Adrenal gland (tissue), 5 donors: ENCODE results near the gene BTBD16.

Experiments used
- CTCF ChIP-seq, 6 experiments: fragments of 450-650 bp in 4 of 6; fragments of 200-600 bp in 2 of 6; sonication (generic) in 1 of 6; IDR thresholded peaks; 1 replicate in 5 of 6; 2 replicates in 1 of 6; pipeline versions ENCODE4 v1.5.1 to v1.8.0; 2016 to 2021; ENCODE audit warnings: antibody characterized with exemption in 6 of 6, mild to moderate bottlenecking in 2 of 6, moderate library complexity in 1 of 6
- POLR2A ChIP-seq, 2 donors: fragments of 450-650 bp; IDR thresholded peaks; one replicate each; pipeline ENCODE4 v1.6.1; 2017; ENCODE audit warnings: antibody characterized with exemption in 2 of 2, mild to moderate bottlenecking in 2 of 2, moderate library complexity in 1 of 2
- donor health status: DM: no; HTN: no; CAD: no.

DNA sequence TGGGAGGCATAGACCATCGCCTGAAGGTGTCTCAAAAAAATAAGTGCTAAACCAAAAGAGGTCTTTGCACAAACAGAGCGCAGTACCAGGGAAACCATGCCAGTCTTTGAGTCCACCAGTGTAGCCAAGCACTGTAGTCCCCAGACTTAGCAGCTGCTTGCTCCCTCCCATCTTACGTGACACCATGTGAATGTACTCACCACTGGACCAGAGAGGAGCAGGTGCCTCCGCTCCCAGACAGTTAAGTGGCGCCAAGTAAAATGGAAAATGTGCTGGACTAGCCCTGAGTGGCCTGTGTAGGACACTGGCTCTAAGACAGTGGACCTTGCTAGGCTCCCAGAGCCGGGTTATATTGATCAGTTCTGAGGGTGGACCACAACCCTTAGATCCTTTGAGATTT, 55.7 kb downstream of the BTBD16 start:
- TF ChIP-seq CTCF (IDR thresholded peaks at IDR 0.05) (no peak), POLR2A (IDR thresholded peaks at IDR 0.05) (no peak)
